HepG2 (cell line): ENCODE data around the gene VSIG10L. TPM values are rescaled to one million over a fixed set of nuclear protein-coding genes. Genes with fewer than 3 reads are reported as not detected.

Source experiments
- BRD4 ChIP-seq: sonication (generic); formaldehyde crosslinking; IDR thresholded peaks from 2 replicates; pipeline ENCODE4 v1.4.0; 2020; ENCODE audit warnings: missing genetic modification reagents
- MED1 ChIP-seq: sonication (generic); formaldehyde crosslinking; IDR thresholded peaks from 2 replicates; pipeline ENCODE4 v1.4.0; 2020; ENCODE audit warnings: missing genetic modification reagents
- SIN3A ChIP-seq: IDR thresholded peaks from 2 replicates; pipeline ENCODE4 v1.6.1; 2011; ENCODE audit warnings: low read depth, mild to moderate bottlenecking, control low read depth, low read length, borderline replicate concordance
- ZNF251 ChIP-seq: sonication (generic); formaldehyde crosslinking; IDR thresholded peaks from 2 replicates; pipeline ENCODE4 v1.9.0; 2021; ENCODE audit warnings: mild to moderate bottlenecking, missing genetic modification reagents
- ZNF30 ChIP-seq: sonication (generic); formaldehyde crosslinking; IDR thresholded peaks from 2 replicates; pipeline ENCODE4 v1.5.0; 2020; ENCODE audit warnings: mild to moderate bottlenecking, missing genetic modification reagents
- ZNF749 ChIP-seq: sonication (generic); formaldehyde crosslinking; IDR thresholded peaks from 2 replicates; pipeline ENCODE4 v1.8.0; 2022; ENCODE audit warnings: mild to moderate bottlenecking, missing genetic modification reagents, moderate library complexity, borderline replicate concordance
- ZNF841 ChIP-seq: sonication (generic); formaldehyde crosslinking; IDR thresholded peaks from 2 replicates; pipeline ENCODE4 v1.8.1; 2023; ENCODE audit warnings: missing genetic modification reagents, borderline replicate concordance
- ZNF891 ChIP-seq: sonication (generic); formaldehyde crosslinking; IDR thresholded peaks from 2 replicates; pipeline ENCODE4 v1.5.0; 2020; ENCODE audit warnings: mild to moderate bottlenecking, missing genetic modification reagents
- polyA plus RNA-seq, 8 experiments: library from polyadenylated mRNA; depleted of rRNA in 3 of 8; stranded (reverse) in 7 of 8; unstranded in 1 of 8; fragments of >200 nt; fragmentation: Illumina TruSeq in 4 of 8; extraction: Trizol in 4 of 8; gene quantifications; 2 replicates each; pipeline versions ENCODE4 v1.2.1 to v1.2.3, GENCODE V29; 2011 to 2016; ENCODE audit warnings: low read depth in 4 of 8, missing spikeins in 1 of 8, mixed read lengths in 1 of 8; ENCODE audit not compliant: insufficient read depth in 1 of 8
- total RNA-seq, 5 experiments: library from RNA; depleted of rRNA; stranded (reverse); fragments of >200 nt; fragmentation: Illumina TruSeq; extraction: Trizol; gene quantifications; 2 replicates each; pipeline ENCODE4 v1.2.3, GENCODE V29; 2016; ENCODE audit warnings: low read depth in 1 of 5
- TF ChIP-seq, protein P1 (sequence below): sonication (generic); formaldehyde crosslinking; IDR thresholded peaks from 2 replicates; pipeline ENCODE4 v1.9.0; 2022; ENCODE audit warnings: low read depth, missing genetic modification reagents
- TF ChIP-seq, protein P2 (sequence below): sonication (generic); formaldehyde crosslinking; IDR thresholded peaks from 2 replicates; pipeline ENCODE4 v1.4.0; 2020; ENCODE audit warnings: missing genetic modification reagents, borderline replicate concordance
- TF ChIP-seq, protein P3 (sequence below): sonication (generic); formaldehyde crosslinking; conservative IDR thresholded peaks from 2 replicates; pipeline ENCODE4 v1.4.0; 2020; ENCODE audit warnings: missing genetic modification reagents
- TF ChIP-seq, protein P4 (sequence below): sonication (generic); formaldehyde crosslinking; IDR thresholded peaks from 2 replicates; pipeline ENCODE4 v1.9.0; 2021; ENCODE audit warnings: missing genetic modification reagents, mild to moderate bottlenecking, borderline replicate concordance
- TF ChIP-seq, protein P5 (sequence below): sonication (generic); formaldehyde crosslinking; IDR thresholded peaks from 2 replicates; pipeline ENCODE4 v1.5.0; 2020; ENCODE audit warnings: missing genetic modification reagents, mild to moderate bottlenecking, borderline replicate concordance
- TF ChIP-seq, protein P6 (sequence below): sonication (generic); formaldehyde crosslinking; conservative IDR thresholded peaks from 2 replicates; pipeline ENCODE4 v1.4.0; 2020; ENCODE audit warnings: missing genetic modification reagents
- TF ChIP-seq, protein P7 (sequence below): sonication (generic); formaldehyde crosslinking; IDR thresholded peaks from 2 replicates; pipeline ENCODE4 v1.8.1; 2023; ENCODE audit warnings: missing genetic modification reagents, inconsistent platforms, borderline replicate concordance
- TF ChIP-seq, protein P8 (sequence below): fragments of 450-650 bp; IDR thresholded peaks from 2 replicates; pipeline ENCODE4 v1.6.1; 2017

The VSIG10L gene
- total and polyA plus RNA-seq, 2 of the 13 experiments (the other 11 are each of a cell fraction or from before 2014, with no cell fraction given): 2.7 to 8.5 TPM

DNA sequence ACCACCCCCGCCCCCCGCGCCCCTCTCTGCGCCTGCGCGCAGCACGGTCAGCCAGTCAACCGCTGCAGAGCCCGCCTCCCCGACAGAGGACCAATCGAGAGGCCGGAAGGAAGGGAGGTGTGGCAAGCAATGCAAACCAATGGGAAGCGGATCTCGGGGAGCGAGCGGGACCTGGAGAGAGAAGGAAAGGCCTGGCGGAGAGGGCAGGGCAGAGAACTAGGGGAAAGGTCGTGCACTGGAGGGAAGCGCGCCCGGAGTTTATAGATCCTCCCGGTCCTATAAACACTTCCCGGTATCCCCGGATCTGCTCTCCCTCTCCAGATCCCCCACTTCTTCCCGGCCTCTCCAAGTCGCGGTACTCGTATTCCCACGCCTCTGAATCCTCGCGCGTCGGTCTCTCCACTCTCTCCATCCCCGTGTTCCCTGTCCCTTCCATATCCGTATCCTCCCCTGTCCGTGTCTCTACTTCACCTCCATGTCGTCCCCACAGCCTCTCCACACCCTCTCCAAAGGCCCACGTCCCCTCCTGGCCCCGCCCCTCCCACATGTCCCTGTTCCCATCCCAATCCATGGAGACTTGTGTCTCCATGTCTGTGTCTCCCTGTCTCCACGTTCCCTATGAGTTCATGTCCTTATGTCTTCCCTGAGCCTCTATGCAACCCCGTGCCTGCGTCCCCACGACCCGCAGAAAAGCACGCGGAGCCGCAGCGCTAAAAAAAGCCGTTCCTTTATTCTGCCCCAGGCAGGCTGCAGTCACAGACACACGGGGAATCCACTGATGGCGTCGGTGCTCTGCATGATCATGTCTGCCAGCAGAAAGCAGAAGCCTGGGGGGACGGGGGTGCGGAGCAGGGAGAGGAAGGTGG lies 24.7 kb upstream of the VSIG10L start (continued):
- TF ChIP-seq, protein P1, sequence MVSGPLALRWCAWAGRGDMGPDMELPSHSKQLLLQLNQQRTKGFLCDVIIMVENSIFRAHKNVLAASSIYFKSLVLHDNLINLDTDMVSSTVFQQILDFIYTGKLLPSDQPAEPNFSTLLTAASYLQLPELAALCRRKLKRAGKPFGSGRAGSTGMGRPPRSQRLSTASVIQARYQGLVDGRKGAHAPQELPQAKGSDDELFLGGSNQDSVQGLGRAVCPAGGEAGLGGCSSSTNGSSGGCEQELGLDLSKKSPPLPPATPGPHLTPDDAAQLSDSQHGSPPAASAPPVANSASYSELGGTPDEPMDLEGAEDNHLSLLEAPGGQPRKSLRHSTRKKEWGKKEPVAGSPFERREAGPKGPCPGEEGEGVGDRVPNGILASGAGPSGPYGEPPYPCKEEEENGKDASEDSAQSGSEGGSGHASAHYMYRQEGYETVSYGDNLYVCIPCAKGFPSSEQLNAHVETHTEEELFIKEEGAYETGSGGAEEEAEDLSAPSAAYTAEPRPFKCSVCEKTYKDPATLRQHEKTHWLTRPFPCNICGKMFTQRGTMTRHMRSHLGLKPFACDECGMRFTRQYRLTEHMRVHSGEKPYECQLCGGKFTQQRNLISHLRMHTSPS: no peak
- TF ChIP-seq, protein P2, sequence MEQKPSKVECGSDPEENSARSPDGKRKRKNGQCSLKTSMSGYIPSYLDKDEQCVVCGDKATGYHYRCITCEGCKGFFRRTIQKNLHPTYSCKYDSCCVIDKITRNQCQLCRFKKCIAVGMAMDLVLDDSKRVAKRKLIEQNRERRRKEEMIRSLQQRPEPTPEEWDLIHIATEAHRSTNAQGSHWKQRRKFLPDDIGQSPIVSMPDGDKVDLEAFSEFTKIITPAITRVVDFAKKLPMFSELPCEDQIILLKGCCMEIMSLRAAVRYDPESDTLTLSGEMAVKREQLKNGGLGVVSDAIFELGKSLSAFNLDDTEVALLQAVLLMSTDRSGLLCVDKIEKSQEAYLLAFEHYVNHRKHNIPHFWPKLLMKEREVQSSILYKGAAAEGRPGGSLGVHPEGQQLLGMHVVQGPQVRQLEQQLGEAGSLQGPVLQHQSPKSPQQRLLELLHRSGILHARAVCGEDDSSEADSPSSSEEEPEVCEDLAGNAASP (CRISPR knock-in tag): peak; percentile 42; the same call in 1 of the 2 replicates
- TF ChIP-seq ZNF891 (CRISPR knock-in tag): 0 out of 2 replicates have a peak, but pooled peaks have one; percentile 52
- TF ChIP-seq, protein P3, sequence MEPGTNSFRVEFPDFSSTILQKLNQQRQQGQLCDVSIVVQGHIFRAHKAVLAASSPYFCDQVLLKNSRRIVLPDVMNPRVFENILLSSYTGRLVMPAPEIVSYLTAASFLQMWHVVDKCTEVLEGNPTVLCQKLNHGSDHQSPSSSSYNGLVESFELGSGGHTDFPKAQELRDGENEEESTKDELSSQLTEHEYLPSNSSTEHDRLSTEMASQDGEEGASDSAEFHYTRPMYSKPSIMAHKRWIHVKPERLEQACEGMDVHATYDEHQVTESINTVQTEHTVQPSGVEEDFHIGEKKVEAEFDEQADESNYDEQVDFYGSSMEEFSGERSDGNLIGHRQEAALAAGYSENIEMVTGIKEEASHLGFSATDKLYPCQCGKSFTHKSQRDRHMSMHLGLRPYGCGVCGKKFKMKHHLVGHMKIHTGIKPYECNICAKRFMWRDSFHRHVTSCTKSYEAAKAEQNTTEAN (CRISPR knock-in tag): no peak
- TF ChIP-seq, protein P4, sequence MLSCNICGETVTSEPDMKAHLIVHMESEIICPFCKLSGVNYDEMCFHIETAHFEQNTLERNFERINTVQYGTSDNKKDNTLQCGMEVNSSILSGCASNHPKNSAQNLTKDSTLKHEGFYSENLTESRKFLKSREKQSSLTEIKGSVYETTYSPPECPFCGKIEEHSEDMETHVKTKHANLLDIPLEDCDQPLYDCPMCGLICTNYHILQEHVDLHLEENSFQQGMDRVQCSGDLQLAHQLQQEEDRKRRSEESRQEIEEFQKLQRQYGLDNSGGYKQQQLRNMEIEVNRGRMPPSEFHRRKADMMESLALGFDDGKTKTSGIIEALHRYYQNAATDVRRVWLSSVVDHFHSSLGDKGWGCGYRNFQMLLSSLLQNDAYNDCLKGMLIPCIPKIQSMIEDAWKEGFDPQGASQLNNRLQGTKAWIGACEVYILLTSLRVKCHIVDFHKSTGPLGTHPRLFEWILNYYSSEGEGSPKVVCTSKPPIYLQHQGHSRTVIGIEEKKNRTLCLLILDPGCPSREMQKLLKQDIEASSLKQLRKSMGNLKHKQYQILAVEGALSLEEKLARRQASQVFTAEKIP (CRISPR knock-in tag): no peak
- 0 out of 2 replicates have a peak, but pooled peaks have one; percentile 9 for TF ChIP-seq ZNF30 (CRISPR knock-in tag)
- TF ChIP-seq, protein P5, sequence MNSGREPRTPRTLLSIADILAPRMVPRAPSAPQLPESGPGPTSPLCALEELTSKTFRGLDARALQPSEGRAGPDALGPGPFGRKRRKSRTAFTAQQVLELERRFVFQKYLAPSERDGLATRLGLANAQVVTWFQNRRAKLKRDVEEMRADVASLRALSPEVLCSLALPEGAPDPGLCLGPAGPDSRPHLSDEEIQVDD (CRISPR knock-in tag): no peak
- TF ChIP-seq, protein P6, sequence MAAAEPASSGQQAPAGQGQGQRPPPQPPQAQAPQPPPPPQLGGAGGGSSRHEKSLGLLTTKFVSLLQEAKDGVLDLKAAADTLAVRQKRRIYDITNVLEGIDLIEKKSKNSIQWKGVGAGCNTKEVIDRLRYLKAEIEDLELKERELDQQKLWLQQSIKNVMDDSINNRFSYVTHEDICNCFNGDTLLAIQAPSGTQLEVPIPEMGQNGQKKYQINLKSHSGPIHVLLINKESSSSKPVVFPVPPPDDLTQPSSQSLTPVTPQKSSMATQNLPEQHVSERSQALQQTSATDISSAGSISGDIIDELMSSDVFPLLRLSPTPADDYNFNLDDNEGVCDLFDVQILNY (CRISPR knock-in tag): no peak
- TF ChIP-seq ZNF841 (CRISPR knock-in tag): no peak
- no peak for TF ChIP-seq ZNF251 (CRISPR knock-in tag)
- TF ChIP-seq, protein P7, sequence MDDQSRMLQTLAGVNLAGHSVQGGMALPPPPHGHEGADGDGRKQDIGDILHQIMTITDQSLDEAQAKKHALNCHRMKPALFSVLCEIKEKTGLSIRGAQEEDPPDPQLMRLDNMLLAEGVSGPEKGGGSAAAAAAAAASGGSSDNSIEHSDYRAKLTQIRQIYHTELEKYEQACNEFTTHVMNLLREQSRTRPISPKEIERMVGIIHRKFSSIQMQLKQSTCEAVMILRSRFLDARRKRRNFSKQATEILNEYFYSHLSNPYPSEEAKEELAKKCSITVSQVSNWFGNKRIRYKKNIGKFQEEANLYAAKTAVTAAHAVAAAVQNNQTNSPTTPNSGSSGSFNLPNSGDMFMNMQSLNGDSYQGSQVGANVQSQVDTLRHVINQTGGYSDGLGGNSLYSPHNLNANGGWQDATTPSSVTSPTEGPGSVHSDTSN (CRISPR knock-in tag): no peak
- peak; percentile 73; the same call in 1 of the 2 replicates for TF ChIP-seq ZNF749
- peak; percentile 11; the same call in 1 of the 2 replicates for TF ChIP-seq MED1 (CRISPR knock-in tag)
- TF ChIP-seq, protein P8, sequence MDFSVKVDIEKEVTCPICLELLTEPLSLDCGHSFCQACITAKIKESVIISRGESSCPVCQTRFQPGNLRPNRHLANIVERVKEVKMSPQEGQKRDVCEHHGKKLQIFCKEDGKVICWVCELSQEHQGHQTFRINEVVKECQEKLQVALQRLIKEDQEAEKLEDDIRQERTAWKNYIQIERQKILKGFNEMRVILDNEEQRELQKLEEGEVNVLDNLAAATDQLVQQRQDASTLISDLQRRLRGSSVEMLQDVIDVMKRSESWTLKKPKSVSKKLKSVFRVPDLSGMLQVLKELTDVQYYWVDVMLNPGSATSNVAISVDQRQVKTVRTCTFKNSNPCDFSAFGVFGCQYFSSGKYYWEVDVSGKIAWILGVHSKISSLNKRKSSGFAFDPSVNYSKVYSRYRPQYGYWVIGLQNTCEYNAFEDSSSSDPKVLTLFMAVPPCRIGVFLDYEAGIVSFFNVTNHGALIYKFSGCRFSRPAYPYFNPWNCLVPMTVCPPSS: no peak
- peak; percentile 85; the same call in 1 of the 2 replicates for TF ChIP-seq BRD4 (CRISPR knock-in tag)
- TF ChIP-seq SIN3A: peak; percentile 83; the same call in 1 of the 2 replicates
